Omental fat pad (tissue), 4 donors: ENCODE measurements around the gene MAK. TPM values are rescaled to one million over a fixed set of nuclear protein-coding genes. Genes with fewer than 3 reads are reported as not detected.

Experiments used
- ATAC-seq: fragments of 150-250 bp; one replicate; pipeline ENCODE4 v1.9.1; 2016; ENCODE audit warnings: mild to moderate bottlenecking, moderate library complexity; ENCODE audit not compliant: low FRiP score
- DNase-seq: peaks from one replicate; pipeline ENCODE4 v3.0.0-alpha.2; 2019; ENCODE audit warnings: low spot score
- CTCF ChIP-seq, 3 donors: fragments of 450-650 bp; IDR thresholded peaks; one replicate each; pipeline ENCODE4 v1.5.1; 2016 to 2017; ENCODE audit warnings: antibody characterized with exemption in 3 of 3, mild to moderate bottlenecking in 3 of 3, moderate library complexity in 2 of 3
- total RNA-seq, 4 donors: library from RNA; depleted of rRNA; stranded (reverse); fragments of >200 nt; gene quantifications; one replicate each; pipeline ENCODE4 v1.1.0, GENCODE V29; 2016

MAK gene
- total RNA-seq, 4 donors from 2014 or later = 0.25 to 1.3 (median 1.0) TPM

- DNase-seq (no peak), ATAC-seq (no peak)
- TF ChIP-seq CTCF (IDR thresholded peaks at IDR 0.05) = no peak
Measured at GRCh38 chr6:10849901-10850300, 11.6 kb upstream of the MAK start.

- DNase-seq = no peak
- no peak for ATAC-seq
- TF ChIP-seq CTCF (IDR thresholded peaks at IDR 0.05) = no peak
Measured at GRCh38 chr6:10847684-10848083, 9.3 kb upstream of the MAK start.

DNA sequence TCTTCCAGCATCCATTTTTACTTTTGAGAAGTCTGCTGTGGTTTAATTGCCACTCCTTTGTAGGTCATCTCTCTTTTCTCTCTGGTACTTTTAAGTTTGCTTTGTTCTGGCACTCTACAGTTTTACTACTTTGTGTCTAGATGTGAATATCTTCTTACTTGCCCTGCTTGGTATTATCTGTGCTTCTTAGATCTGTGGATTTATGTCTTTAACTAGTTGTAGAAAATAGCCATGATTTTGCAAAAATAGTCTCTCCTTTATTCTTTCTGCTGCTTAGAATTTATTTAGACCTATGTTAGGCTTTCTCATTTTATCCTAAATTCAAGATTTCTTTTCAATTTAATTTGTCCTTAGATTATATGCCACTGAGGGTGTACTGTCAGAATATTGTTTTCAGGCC lies 5.2 kb upstream of the MAK start:
- no peak for TF ChIP-seq CTCF (IDR thresholded peaks at IDR 0.05)
- no peak for ATAC-seq
- DNase-seq = no peak

DNA sequence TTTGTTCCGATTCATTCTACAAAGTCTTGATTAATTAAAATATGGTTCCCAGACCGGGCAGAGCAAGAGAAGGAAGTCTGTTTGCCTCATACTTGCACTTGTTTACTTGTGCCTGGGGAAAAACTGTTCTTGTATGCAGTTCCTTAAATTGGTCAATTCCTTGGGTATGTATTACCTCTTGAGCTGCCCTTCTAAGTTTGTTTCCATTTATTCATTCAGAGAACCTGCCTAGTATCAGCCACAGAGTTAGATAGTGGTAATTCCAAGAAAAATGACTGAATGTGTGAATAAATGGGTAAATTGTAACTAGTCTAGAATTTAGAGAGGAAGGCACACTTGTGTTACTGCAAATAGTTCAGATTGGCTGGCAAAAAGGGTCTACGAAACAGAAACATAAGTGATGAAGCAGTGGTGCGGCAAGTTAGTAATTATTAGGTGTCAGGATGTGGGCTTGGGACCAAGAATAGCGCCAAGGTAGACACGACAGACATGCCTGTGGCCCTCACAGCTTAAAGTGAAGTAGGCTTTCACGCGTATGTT lies 525 bp upstream of the MAK start:
- TF ChIP-seq CTCF (IDR thresholded peaks at IDR 0.05) = no peak
- no peak for DNase-seq
- peak; percentile 41 for ATAC-seq

DNA sequence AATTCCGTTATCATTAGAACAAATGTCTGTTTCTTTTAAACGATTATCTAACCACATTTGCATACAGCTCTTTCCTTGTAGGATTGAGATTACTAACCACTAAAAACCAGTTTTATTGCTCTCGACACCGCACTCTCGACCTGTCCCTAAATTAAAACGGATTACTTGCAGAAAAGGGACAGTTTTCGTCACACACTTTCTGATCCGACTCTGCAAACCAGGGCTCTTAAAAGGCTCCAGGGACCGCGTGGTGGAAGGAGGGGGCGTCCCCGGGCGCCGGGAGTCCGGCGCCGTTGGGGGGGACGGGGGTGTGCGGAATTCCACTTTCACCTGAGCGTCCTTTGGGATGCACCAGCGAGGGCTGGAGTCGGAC lies 731 bp downstream of the MAK start:
- no peak for TF ChIP-seq CTCF (IDR thresholded peaks at IDR 0.05)
- no peak for DNase-seq
- ATAC-seq = no peak

GRCh38 chr6:10837009-10837621 lies 1.2 kb downstream of the MAK start:
- no peak for TF ChIP-seq CTCF (IDR thresholded peaks at IDR 0.05)
- no peak for ATAC-seq
- no peak for DNase-seq

DNA sequence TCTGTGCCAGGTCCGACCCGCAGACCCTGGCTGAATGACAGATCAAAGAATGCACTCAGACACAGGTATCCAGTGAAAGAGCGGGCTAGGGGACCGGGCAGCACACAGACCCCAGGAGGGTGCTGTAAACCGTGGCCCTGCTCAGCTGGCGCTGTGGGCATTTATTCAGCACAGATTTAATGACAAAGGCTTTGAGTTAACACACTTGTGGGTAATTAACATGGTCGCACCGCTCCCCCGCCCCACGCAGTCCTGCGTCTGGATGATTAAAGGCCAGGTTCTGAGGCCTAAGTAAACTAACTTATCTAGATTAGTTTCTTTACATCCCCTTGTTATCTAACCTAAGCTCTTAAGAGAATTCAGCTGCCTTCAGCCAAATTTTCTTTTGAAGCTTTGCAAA lies 3.5 kb downstream of the MAK start:
- ATAC-seq (no peak), DNase-seq (no peak)
- no peak for TF ChIP-seq CTCF (IDR thresholded peaks at IDR 0.05)
